Endothelial cell (in vitro differentiated cells): ENCODE results near the gene CEP68. TPM values are rescaled to one million over a fixed set of nuclear protein-coding genes. Genes with fewer than 3 reads are reported as not detected.
"Not testable (repeated sequence)": the region's sequence is repeated elsewhere in the genome, so short reads cannot be mapped to it uniquely, and the experiment has no call there.

Source experiments
- DNase-seq: peaks from one replicate; pipeline ENCODE4 v3.0.0; 2021; ENCODE audit warnings: low spot score
- H3K27ac Mint-ChIP-seq: one replicate; pipeline ENCODE4 v1.8.0; 2021; ENCODE audit warnings: mixed read lengths, inconsistent platforms; ENCODE audit not compliant: unreplicated experiment
- H3K27me3 Mint-ChIP-seq: one replicate; pipeline ENCODE4 v1.8.0; 2021; ENCODE audit warnings: mild to moderate bottlenecking, moderate library complexity, mixed read lengths, inconsistent platforms; ENCODE audit not compliant: unreplicated experiment
- H3K36me3 Mint-ChIP-seq: one replicate; pipeline ENCODE4 v1.8.0; 2021; ENCODE audit warnings: mild to moderate bottlenecking, low read depth, mixed read lengths, inconsistent platforms; ENCODE audit not compliant: unreplicated experiment
- H3K4me1 Mint-ChIP-seq: one replicate; pipeline ENCODE4 v1.8.0; 2021; ENCODE audit warnings: mild to moderate bottlenecking, mixed read lengths, inconsistent platforms; ENCODE audit not compliant: unreplicated experiment
- H3K4me3 Mint-ChIP-seq: one replicate; pipeline ENCODE4 v1.8.0; 2021; ENCODE audit warnings: mild to moderate bottlenecking, mixed read lengths, inconsistent platforms; ENCODE audit not compliant: unreplicated experiment
- H3K9me3 Mint-ChIP-seq: one replicate; pipeline ENCODE4 v1.8.0; 2021; ENCODE audit warnings: mixed read lengths, inconsistent platforms; ENCODE audit not compliant: unreplicated experiment
- total RNA-seq: library from RNA; stranded (reverse); fragmentation: NEBNext Ultra II Directional; extraction: Animal tissue kit (Norgen Biotek cat#: 25700); gene quantifications from one replicate; pipeline ENCODE4 v1.2.1, GENCODE V29; 2021; ENCODE audit not compliant: unreplicated experiment
- TF ChIP-seq, protein P1 (sequence below): fragments of 200-600 bp; sonication (generic); IDR thresholded peaks from one replicate; pipeline ENCODE4 v1.5.0; 2021; ENCODE audit warnings: antibody characterized with exemption; ENCODE audit not compliant: unreplicated experiment

CEP68 gene
- total RNA-seq, 1 donor from 2014 or later, result 63.3 TPM

DNA sequence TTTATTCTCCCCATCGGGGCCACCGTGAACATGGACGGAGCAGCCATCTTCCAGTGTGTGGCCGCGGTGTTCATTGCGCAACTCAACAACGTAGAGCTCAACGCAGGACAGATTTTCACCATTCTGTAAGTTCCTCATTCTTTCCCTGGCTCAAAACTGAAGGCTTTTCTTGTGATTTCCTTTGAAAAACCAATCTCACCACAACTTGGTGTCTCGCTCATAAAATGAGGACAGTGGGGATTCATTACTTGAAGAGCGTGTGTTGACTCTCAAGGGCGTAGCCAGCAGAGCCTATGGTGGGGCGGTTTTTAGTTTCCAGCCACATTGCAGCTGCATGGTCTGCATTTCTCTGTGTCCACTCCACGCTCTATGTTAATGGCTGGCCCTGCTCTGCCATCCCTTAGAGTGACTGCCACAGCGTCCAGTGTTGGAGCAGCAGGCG, 38.1 kb upstream of the CEP68 start:
- Mint-ChIP-seq H3K36me3 (peaks cover 36% of the 10 kb centered on the region), H3K27ac (no peak overlapping the region), H3K27me3 (peaks cover 5% of the 10 kb centered on the region), H3K4me1 (peaks cover 56% of the 10 kb centered on the region), H3K9me3 (no peaks in the 10 kb centered on the region), H3K4me3 (peak overlapping the region; percentile 77)
- DNase-seq, result no peak
- TF ChIP-seq, protein P1, sequence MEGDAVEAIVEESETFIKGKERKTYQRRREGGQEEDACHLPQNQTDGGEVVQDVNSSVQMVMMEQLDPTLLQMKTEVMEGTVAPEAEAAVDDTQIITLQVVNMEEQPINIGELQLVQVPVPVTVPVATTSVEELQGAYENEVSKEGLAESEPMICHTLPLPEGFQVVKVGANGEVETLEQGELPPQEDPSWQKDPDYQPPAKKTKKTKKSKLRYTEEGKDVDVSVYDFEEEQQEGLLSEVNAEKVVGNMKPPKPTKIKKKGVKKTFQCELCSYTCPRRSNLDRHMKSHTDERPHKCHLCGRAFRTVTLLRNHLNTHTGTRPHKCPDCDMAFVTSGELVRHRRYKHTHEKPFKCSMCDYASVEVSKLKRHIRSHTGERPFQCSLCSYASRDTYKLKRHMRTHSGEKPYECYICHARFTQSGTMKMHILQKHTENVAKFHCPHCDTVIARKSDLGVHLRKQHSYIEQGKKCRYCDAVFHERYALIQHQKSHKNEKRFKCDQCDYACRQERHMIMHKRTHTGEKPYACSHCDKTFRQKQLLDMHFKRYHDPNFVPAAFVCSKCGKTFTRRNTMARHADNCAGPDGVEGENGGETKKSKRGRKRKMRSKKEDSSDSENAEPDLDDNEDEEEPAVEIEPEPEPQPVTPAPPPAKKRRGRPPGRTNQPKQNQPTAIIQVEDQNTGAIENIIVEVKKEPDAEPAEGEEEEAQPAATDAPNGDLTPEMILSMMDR, result no peak

DNA sequence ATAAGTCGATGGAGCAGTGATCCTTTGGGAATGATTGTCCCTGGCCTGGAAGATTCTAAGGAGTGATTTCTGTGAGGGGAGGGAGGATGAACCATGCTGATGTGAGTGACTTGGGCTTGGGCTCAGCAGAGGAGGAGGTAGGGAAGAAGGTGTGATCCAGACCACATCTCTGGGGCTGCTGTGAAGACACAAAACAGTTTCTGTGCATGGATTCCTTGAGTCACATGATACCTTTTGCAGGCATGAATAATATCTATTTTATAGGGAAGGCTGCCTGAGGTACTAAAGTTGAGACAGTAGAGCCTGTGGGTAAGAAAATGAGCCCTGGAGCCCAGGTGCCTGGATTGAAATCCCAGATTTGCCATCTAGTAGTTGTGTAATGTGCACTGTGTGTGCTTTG, 37.2 kb upstream of the CEP68 start:
- TF ChIP-seq, protein P1, result no peak
- Mint-ChIP-seq H3K4me1 (peaks cover 56% of the 10 kb centered on the region), H3K27me3 (peaks cover 5% of the 10 kb centered on the region), H3K4me3 (peak overlapping the region; percentile 76), H3K9me3 (no peaks in the 10 kb centered on the region), H3K27ac (no peak overlapping the region), H3K36me3 (peaks cover 31% of the 10 kb centered on the region)
- no peak for DNase-seq

DNA sequence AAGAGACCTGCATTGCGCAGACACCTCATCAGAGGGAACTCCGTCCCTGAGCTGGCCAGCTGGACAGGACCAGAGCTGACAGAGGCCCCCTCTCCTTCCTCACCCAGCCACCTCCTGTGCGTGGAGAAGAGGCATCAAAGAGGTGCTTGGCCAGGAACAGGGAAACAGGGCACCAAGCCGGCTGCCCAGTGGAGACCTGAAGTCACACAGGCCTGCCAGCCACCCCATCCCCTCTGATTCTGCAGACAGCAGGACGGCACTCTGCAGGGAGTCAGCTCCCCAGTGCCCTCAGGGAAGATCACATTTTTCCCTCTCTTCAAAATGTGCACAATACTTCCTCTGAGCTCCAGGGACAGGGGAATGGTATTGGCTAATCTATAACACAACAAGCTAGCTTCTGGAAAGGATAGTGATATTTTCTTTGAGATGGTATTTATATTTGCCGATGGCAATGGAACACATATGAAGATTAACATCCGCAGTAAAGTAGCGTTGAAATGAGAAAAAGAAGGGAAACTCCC, 36.5 kb upstream of the CEP68 start:
- no peak for DNase-seq
- Mint-ChIP-seq H3K36me3 (peaks cover 31% of the 10 kb centered on the region), H3K27me3 (peaks cover 5% of the 10 kb centered on the region), H3K4me3 (peak overlapping the region; percentile 25), H3K4me1 (peaks cover 56% of the 10 kb centered on the region), H3K27ac (no peak overlapping the region), H3K9me3 (no peaks in the 10 kb centered on the region)
- TF ChIP-seq, protein P1, result no peak

DNA sequence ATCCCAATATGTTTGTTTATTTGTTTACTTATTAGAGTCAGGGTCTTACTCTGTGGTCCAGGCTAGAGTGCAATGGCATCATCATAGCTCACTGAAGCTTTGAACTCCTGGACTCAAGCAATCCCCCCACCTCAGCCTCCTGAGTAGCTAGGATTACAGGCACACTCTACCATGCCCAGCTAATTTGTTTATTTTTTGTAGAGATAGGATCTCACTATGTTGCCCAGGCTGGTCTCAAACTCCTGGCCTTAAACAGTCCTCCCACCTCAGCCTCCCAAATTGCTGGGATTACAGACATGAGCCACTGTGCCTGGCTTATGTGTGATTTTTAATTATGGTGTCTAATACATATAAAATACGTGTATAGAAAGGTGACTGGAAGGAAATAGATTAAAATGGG, 36.0 kb upstream of the CEP68 start:
- not testable (repeated sequence) for H3K9me3 Mint-ChIP-seq, DNase-seq, H3K27ac Mint-ChIP-seq, H3K27me3 Mint-ChIP-seq
- Mint-ChIP-seq H3K36me3 (peaks cover 31% of the 10 kb centered on the region), H3K4me1 (peaks cover 52% of the 10 kb centered on the region), H3K4me3 (peak overlapping the region; percentile 25)

DNA sequence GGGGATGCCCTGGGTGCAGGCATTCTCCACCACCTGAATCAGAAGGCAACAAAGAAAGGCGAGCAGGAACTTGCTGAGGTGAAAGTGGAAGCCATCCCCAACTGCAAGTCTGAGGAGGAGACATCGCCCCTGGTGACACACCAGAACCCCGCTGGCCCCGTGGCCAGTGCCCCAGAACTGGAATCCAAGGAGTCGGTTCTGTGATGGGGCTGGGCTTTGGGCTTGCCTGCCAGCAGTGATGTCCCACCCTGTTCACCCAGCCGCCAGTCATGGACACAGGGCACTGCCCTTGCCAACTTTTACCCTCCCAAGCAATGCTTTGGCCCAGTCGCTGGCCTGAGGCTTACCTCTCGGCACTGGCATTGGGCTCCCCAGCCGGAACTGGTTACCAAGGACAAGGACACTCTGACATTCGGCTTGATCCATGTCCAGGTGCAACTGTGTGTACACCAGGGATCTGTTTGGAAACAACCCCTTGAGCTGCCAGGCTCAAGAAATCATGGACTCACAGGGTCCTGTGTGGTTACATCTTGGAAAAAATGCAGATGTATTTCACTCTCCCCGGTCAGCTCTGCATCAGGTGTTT, 35.2 kb upstream of the CEP68 start:
- Mint-ChIP-seq H3K4me3 (no peak overlapping the region), H3K36me3 (peaks cover 31% of the 10 kb centered on the region), H3K4me1 (peaks cover 52% of the 10 kb centered on the region), H3K9me3 (no peaks in the 10 kb centered on the region), H3K27ac (no peak overlapping the region), H3K27me3 (peaks cover 8% of the 10 kb centered on the region)
- DNase-seq, result no peak
- TF ChIP-seq, protein P1, result no peak
